ENCODE measurements around the gene SLC35A5. TPM values are rescaled to one million over a fixed set of nuclear protein-coding genes. Genes with fewer than 3 reads are reported as not detected.

The SLC35A5 gene
- total RNA-seq, 1 experiment from 2014 or later = 39.2 TPM

GRCh38 chr3:112631257-112631656, 69.4 kb downstream of the SLC35A5 start (continued):
- TF ChIP-seq, protein P1, sequence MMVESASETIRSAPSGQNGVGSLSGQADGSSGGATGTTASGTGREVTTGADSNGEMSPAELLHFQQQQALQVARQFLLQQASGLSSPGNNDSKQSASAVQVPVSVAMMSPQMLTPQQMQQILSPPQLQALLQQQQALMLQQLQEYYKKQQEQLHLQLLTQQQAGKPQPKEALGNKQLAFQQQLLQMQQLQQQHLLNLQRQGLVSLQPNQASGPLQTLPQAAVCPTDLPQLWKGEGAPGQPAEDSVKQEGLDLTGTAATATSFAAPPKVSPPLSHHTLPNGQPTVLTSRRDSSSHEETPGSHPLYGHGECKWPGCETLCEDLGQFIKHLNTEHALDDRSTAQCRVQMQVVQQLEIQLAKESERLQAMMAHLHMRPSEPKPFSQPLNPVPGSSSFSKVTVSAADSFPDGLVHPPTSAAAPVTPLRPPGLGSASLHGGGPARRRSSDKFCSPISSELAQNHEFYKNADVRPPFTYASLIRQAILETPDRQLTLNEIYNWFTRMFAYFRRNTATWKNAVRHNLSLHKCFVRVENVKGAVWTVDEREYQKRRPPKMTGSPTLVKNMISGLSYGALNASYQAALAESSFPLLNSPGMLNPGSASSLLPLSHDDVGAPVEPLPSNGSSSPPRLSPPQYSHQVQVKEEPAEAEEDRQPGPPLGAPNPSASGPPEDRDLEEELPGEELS (CRISPR knock-in tag; IDR thresholded peaks at IDR 0.05) = no peak
- no peak for TF ChIP-seq NFATC4 (CRISPR knock-in tag; IDR thresholded peaks at IDR 0.05)
- TF ChIP-seq, protein P2, sequence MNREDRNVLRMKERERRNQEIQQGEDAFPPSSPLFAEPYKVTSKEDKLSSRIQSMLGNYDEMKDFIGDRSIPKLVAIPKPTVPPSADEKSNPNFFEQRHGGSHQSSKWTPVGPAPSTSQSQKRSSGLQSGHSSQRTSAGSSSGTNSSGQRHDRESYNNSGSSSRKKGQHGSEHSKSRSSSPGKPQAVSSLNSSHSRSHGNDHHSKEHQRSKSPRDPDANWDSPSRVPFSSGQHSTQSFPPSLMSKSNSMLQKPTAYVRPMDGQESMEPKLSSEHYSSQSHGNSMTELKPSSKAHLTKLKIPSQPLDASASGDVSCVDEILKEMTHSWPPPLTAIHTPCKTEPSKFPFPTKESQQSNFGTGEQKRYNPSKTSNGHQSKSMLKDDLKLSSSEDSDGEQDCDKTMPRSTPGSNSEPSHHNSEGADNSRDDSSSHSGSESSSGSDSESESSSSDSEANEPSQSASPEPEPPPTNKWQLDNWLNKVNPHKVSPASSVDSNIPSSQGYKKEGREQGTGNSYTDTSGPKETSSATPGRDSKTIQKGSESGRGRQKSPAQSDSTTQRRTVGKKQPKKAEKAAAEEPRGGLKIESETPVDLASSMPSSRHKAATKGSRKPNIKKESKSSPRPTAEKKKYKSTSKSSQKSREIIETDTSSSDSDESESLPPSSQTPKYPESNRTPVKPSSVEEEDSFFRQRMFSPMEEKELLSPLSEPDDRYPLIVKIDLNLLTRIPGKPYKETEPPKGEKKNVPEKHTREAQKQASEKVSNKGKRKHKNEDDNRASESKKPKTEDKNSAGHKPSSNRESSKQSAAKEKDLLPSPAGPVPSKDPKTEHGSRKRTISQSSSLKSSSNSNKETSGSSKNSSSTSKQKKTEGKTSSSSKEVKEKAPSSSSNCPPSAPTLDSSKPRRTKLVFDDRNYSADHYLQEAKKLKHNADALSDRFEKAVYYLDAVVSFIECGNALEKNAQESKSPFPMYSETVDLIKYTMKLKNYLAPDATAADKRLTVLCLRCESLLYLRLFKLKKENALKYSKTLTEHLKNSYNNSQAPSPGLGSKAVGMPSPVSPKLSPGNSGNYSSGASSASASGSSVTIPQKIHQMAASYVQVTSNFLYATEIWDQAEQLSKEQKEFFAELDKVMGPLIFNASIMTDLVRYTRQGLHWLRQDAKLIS (CRISPR knock-in tag; IDR thresholded peaks at IDR 0.05; ENCODE audit: borderline replicate concordance) = no peak
- no peak for TF ChIP-seq ESRRA (CRISPR knock-in tag; IDR thresholded peaks at IDR 0.05; ENCODE audit: borderline replicate concordance)
- TF ChIP-seq, protein P3, sequence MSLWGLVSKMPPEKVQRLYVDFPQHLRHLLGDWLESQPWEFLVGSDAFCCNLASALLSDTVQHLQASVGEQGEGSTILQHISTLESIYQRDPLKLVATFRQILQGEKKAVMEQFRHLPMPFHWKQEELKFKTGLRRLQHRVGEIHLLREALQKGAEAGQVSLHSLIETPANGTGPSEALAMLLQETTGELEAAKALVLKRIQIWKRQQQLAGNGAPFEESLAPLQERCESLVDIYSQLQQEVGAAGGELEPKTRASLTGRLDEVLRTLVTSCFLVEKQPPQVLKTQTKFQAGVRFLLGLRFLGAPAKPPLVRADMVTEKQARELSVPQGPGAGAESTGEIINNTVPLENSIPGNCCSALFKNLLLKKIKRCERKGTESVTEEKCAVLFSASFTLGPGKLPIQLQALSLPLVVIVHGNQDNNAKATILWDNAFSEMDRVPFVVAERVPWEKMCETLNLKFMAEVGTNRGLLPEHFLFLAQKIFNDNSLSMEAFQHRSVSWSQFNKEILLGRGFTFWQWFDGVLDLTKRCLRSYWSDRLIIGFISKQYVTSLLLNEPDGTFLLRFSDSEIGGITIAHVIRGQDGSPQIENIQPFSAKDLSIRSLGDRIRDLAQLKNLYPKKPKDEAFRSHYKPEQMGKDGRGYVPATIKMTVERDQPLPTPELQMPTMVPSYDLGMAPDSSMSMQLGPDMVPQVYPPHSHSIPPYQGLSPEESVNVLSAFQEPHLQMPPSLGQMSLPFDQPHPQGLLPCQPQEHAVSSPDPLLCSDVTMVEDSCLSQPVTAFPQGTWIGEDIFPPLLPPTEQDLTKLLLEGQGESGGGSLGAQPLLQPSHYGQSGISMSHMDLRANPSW (CRISPR knock-in tag; conservative IDR thresholded peaks at IDR 0.05; ENCODE audit: low read depth) = no peak
- no peak for TF ChIP-seq ZNF423 (CRISPR knock-in tag; IDR thresholded peaks at IDR 0.05)
- TF ChIP-seq, protein P4, sequence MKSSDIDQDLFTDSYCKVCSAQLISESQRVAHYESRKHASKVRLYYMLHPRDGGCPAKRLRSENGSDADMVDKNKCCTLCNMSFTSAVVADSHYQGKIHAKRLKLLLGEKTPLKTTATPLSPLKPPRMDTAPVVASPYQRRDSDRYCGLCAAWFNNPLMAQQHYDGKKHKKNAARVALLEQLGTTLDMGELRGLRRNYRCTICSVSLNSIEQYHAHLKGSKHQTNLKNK (CRISPR knock-in tag; IDR thresholded peaks at IDR 0.05) = no peak
- TF ChIP-seq TCF7 (CRISPR knock-in tag; IDR thresholded peaks at IDR 0.05; ENCODE audit: low read depth) = no peak
- TF ChIP-seq, protein P5, sequence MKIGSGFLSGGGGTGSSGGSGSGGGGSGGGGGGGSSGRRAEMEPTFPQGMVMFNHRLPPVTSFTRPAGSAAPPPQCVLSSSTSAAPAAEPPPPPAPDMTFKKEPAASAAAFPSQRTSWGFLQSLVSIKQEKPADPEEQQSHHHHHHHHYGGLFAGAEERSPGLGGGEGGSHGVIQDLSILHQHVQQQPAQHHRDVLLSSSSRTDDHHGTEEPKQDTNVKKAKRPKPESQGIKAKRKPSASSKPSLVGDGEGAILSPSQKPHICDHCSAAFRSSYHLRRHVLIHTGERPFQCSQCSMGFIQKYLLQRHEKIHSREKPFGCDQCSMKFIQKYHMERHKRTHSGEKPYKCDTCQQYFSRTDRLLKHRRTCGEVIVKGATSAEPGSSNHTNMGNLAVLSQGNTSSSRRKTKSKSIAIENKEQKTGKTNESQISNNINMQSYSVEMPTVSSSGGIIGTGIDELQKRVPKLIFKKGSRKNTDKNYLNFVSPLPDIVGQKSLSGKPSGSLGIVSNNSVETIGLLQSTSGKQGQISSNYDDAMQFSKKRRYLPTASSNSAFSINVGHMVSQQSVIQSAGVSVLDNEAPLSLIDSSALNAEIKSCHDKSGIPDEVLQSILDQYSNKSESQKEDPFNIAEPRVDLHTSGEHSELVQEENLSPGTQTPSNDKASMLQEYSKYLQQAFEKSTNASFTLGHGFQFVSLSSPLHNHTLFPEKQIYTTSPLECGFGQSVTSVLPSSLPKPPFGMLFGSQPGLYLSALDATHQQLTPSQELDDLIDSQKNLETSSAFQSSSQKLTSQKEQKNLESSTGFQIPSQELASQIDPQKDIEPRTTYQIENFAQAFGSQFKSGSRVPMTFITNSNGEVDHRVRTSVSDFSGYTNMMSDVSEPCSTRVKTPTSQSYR (CRISPR knock-in tag; IDR thresholded peaks at IDR 0.05) = no peak
- no peak for TF ChIP-seq TEAD4 (CRISPR knock-in tag; IDR thresholded peaks at IDR 0.05)

DNA sequence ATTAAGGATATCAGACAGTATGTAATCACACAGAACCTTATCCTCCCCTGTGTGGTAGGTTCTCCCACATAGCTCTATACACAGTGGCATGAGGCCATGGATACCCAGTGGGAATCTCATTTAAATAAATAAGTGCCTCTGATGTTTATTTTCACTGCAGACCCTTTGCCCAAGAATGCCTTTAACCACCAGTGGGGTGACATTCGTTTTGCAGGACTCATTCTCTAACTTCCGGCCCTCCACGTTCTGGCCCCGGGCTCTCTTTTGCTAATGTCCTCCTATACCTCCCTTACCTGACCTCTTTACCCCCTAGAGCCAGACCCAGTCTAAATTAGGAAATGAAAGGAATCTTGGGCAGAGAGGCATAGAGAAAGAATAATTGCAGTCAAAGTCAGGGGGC, 70.8 kb downstream of the SLC35A5 start:
- Mint-ChIP-seq H3K27ac (no peak overlapping the region), H3K4me3 (0 out of 2 replicates have a peak overlapping the region, but pooled peaks have one; percentile 1), H3K9me3 (no peaks in the 10 kb centered on the region), H3K4me1 (peaks cover 68% of the 10 kb centered on the region), H3K36me3 (no peaks in the 10 kb centered on the region), H3K27me3 (ENCODE audit: low read depth) (no peaks in the 10 kb centered on the region)
- DNase-seq (ENCODE audit: low spot score) = no peak
- POLR2A ChIA-PET = interaction anchor here (0.6 kb wide), 1 partner anchor 368 kb away, joined by 4 read pairs; no protein-coding TSS in a partner anchor
- ATAC-seq = peak; percentile 43
- CTCF ChIA-PET = interaction anchor here (0.7 kb wide), 1 partner anchor 10 kb away, joined by 3 read pairs; no protein-coding TSS in a partner anchor
- no peak for TF ChIP-seq FOXK1 (CRISPR knock-in tag; IDR thresholded peaks at IDR 0.05)
- no peak for TF ChIP-seq NFYB (CRISPR knock-in tag; conservative IDR thresholded peaks at IDR 0.05; ENCODE audit: low read depth)
- TF ChIP-seq, protein P6, sequence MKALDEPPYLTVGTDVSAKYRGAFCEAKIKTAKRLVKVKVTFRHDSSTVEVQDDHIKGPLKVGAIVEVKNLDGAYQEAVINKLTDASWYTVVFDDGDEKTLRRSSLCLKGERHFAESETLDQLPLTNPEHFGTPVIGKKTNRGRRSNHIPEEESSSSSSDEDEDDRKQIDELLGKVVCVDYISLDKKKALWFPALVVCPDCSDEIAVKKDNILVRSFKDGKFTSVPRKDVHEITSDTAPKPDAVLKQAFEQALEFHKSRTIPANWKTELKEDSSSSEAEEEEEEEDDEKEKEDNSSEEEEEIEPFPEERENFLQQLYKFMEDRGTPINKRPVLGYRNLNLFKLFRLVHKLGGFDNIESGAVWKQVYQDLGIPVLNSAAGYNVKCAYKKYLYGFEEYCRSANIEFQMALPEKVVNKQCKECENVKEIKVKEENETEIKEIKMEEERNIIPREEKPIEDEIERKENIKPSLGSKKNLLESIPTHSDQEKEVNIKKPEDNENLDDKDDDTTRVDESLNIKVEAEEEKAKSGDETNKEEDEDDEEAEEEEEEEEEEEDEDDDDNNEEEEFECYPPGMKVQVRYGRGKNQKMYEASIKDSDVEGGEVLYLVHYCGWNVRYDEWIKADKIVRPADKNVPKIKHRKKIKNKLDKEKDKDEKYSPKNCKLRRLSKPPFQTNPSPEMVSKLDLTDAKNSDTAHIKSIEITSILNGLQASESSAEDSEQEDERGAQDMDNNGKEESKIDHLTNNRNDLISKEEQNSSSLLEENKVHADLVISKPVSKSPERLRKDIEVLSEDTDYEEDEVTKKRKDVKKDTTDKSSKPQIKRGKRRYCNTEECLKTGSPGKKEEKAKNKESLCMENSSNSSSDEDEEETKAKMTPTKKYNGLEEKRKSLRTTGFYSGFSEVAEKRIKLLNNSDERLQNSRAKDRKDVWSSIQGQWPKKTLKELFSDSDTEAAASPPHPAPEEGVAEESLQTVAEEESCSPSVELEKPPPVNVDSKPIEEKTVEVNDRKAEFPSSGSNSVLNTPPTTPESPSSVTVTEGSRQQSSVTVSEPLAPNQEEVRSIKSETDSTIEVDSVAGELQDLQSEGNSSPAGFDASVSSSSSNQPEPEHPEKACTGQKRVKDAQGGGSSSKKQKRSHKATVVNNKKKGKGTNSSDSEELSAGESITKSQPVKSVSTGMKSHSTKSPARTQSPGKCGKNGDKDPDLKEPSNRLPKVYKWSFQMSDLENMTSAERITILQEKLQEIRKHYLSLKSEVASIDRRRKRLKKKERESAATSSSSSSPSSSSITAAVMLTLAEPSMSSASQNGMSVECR (CRISPR knock-in tag; IDR thresholded peaks at IDR 0.05; ENCODE audit: borderline replicate concordance) = no peak
- no peak for TF ChIP-seq NFATC4 (CRISPR knock-in tag; IDR thresholded peaks at IDR 0.05)
- TF ChIP-seq NFE2L1 (CRISPR knock-in tag; IDR thresholded peaks at IDR 0.05) = no peak
- TF ChIP-seq KAT7 (CRISPR knock-in tag; IDR thresholded peaks at IDR 0.05; ENCODE audit: borderline replicate concordance) = no peak
- TF ChIP-seq, protein P7, sequence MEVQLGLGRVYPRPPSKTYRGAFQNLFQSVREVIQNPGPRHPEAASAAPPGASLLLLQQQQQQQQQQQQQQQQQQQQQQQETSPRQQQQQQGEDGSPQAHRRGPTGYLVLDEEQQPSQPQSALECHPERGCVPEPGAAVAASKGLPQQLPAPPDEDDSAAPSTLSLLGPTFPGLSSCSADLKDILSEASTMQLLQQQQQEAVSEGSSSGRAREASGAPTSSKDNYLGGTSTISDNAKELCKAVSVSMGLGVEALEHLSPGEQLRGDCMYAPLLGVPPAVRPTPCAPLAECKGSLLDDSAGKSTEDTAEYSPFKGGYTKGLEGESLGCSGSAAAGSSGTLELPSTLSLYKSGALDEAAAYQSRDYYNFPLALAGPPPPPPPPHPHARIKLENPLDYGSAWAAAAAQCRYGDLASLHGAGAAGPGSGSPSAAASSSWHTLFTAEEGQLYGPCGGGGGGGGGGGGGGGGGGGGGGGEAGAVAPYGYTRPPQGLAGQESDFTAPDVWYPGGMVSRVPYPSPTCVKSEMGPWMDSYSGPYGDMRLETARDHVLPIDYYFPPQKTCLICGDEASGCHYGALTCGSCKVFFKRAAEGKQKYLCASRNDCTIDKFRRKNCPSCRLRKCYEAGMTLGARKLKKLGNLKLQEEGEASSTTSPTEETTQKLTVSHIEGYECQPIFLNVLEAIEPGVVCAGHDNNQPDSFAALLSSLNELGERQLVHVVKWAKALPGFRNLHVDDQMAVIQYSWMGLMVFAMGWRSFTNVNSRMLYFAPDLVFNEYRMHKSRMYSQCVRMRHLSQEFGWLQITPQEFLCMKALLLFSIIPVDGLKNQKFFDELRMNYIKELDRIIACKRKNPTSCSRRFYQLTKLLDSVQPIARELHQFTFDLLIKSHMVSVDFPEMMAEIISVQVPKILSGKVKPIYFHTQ (CRISPR knock-in tag; IDR thresholded peaks at IDR 0.05) = no peak
